GM12872 (cell line): ENCODE measurements around the gene FAM186B.

Source experiments
- TF ChIP-seq, protein P1 (sequence below): IDR thresholded peaks from 3 replicates; pipeline ENCODE4 v1.5.1; 2011; ENCODE audit warnings: low read depth, mild to moderate bottlenecking, low read length, moderate library complexity; ENCODE audit not compliant: insufficient read depth

Gene FAM186B

GRCh38 chr12:49563951-49564685, 41.3 kb downstream of the FAM186B start:
- TF ChIP-seq, protein P1, sequence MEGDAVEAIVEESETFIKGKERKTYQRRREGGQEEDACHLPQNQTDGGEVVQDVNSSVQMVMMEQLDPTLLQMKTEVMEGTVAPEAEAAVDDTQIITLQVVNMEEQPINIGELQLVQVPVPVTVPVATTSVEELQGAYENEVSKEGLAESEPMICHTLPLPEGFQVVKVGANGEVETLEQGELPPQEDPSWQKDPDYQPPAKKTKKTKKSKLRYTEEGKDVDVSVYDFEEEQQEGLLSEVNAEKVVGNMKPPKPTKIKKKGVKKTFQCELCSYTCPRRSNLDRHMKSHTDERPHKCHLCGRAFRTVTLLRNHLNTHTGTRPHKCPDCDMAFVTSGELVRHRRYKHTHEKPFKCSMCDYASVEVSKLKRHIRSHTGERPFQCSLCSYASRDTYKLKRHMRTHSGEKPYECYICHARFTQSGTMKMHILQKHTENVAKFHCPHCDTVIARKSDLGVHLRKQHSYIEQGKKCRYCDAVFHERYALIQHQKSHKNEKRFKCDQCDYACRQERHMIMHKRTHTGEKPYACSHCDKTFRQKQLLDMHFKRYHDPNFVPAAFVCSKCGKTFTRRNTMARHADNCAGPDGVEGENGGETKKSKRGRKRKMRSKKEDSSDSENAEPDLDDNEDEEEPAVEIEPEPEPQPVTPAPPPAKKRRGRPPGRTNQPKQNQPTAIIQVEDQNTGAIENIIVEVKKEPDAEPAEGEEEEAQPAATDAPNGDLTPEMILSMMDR, result no peak

- TF ChIP-seq, protein P1, result no peak
Measured at GRCh38 chr12:49562831-49563230, 42.6 kb downstream of the FAM186B start.

DNA sequence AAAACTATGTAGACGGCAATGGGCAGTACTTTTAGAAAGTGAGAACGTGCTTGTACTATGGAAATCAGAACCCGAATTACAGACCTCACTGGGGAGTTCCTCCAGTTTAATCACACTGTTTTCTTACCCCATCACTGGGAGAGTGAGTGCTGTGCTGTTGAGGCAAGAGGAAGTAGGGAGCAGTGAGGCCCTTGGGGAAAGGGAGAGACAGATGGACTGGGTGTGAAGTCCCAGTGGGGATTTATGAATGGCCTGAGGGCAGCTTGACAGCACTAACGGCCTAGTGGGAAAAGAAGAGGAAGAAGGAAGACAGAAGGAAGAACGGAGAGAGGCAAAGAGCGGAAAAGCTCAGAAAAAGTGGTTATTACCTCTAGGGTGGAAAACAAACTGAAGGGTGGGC, 43.2 kb downstream of the FAM186B start:
- TF ChIP-seq, protein P1, result no peak

GRCh38 chr12:49560695-49561094, 44.7 kb downstream of the FAM186B start:
- TF ChIP-seq, protein P1, result no peak

- TF ChIP-seq, protein P1, result no peak
Measured at GRCh38 chr12:49559011-49559675, 46.3 kb downstream of the FAM186B start.

DNA sequence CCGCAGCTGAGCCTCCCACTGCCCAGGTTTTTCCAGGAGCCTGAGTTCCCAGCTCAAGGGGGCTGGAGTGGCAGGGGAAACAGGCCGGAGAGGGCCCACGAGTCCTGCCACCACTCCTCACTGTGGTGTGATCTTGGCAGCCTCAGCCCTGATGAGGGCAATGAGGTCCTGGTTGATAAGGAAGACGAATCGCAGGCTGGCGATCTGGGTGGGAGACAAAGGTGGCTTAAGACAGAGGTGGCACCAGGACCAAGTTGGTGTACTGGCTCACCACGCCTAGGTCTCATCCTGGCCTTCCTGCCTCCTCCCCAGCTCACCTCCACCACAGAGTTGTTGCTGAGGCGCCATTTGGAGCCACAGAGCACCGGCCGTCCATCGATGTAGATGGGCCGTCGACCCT, 46.9 kb downstream of the FAM186B start:
- TF ChIP-seq, protein P1, result no peak

DNA sequence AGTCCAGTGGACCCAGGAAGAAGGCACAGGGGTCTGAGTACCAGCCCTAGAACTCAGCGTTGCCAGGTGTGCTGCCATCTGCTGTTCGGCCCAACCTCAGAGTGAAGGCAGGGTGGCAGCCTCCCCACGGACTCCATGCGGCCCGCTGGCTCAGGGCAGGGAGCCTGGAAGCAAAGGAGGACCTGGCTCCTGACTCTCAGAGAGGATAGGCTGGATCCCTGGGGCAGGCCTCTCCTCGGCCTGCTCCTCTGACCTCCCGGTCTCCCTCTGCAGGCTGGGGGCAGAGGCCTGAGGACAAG, 47.6 kb downstream of the FAM186B start:
- TF ChIP-seq, protein P1, result no peak
